ENCODE measurements around the gene OR5AU1.

OR5AU1 gene

DNA sequence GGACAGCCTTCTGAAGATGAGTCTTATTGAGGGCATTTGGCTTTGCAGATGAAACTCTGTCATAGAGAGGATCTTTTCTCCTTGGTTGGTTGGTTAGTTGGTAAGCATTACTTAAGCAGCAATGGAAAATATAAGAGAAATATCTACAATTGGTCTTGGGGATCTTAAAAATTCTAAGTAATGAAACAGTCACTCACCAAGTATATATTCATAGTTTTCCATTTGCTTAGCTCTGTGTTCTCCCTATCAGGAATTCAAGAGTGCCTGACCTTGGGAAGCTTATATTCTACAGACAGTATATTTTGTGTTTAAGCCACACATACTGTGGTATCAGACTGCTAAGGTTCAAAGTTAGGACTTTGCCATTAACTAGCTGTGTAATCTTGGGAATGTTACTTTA, at the start of gene OR5AU1:
OR5AU1 (minus strand) TSS at position 101 of the 400 bp plus-strand sequence. CDS start 191 bp downstream, outside the sequence.
- no peak for DNase-seq (ENCODE audit: low spot score)
- Mint-ChIP-seq H3K4me1 (ENCODE audit: low read depth) (no peaks in the 10 kb centered on the region), H3K27me3 (ENCODE audit: low read depth) (peaks cover 19% of the 10 kb centered on the region), H3K9me3 (no peaks in the 10 kb centered on the region), H3K27ac (no peak within 1 kb of the TSS), H3K4me3 (no peak within 1 kb of the TSS), H3K36me3 (ENCODE audit: low read depth) (no peaks in the 10 kb centered on the region)

GRCh38 chr14:21205026-21205677, 49.3 kb upstream of the OR5AU1 start:
- no peak overlapping the region for H3K4me3 Mint-ChIP-seq

DNA sequence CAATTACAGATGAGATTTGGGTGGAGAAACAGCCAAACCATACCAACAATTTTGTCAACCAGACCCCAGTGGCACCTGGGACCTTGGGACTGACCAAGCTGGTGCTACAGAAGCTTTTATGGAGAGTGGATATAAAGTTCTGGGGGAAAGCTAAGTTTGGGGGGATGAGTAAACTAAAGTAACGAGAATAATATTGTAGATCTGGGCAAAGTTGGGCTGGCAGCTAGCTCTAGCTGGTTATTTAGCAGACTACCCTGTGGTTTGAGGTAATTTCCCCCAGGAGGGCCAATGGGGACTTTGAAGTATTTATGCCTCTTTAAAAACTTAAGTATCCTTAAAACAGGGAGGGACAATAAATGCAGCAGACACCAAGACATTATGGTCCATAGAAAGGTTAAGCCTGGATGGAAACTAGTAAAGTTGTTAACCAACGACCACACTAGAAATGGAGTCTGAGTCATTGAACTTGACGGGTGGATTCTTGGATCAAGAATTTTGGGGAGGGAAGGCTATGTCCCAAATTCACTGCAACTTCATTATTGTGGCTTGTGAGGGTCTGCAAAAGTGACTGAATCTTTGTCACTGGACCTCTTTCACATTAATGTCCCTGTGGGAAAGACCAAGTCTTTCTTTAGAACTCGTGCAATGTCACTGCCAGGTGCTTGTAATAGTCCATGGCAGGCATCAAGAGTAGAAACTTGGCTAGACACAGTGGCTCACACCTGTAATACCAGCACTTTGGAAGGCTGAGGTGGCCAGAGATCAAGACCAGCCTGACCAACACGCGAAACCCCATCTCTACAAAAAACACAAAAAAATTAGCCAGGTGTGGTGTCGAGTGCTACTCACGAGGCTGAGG, 48.5 kb upstream of the OR5AU1 start:
- H3K27ac Mint-ChIP-seq = no peak overlapping the region
- no peaks in the 10 kb centered on the region for H3K9me3 Mint-ChIP-seq
- H3K36me3 Mint-ChIP-seq (ENCODE audit: low read depth) = peaks cover 60% of the 10 kb centered on the region
- no peaks in the 10 kb centered on the region for H3K27me3 Mint-ChIP-seq (ENCODE audit: low read depth)
- H3K4me1 Mint-ChIP-seq (ENCODE audit: low read depth) = no peaks in the 10 kb centered on the region
- H3K4me3 Mint-ChIP-seq = no peak overlapping the region
- no peak for DNase-seq (ENCODE audit: low spot score)

More at GRCh38 chr14:21205026-21205677, 49.3 kb upstream of the OR5AU1 start:
- Mint-ChIP-seq H3K4me1 (ENCODE audit: low read depth) (peaks cover 2% of the 10 kb centered on the region), H3K9me3 (no peaks in the 10 kb centered on the region), H3K27me3 (ENCODE audit: low read depth) (no peaks in the 10 kb centered on the region), H3K27ac (no peak overlapping the region), H3K36me3 (ENCODE audit: low read depth) (peaks cover 67% of the 10 kb centered on the region)
- DNase-seq (ENCODE audit: low spot score) = no peak

DNA sequence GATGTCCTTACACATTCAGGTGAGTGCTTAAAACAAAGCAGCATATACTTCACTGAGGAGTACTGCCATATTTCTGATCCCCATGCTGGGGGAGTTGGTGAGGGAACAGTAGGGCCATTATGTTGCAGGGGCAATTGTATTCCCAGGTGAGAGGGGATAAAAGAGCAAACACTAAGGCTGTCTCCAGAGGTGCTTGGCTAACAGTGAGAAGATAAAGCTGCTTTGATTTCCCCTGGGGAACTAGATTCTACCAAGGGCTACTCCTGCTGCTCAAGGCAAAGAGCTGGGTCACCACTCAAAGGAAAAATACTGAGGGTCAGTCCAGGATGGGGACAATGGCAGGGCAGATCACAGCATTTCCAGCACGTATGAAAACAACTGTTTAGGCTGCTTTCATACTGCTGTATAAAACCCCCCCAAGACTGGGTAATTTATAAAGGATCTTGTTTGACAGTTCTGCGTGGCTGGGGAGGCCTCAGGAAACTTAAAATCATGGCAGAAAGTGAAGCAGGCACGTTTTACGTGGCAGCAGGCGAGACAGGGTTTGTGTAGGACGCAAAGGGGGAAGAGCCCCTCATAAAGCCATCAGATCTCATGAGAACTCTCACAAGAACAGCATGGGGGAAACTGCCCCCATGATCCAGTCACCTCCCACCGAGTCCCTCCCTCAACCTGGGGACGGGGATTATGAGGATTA, 47.8 kb upstream of the OR5AU1 start:
- H3K27me3 Mint-ChIP-seq (ENCODE audit: low read depth) = no peaks in the 10 kb centered on the region
- H3K4me1 Mint-ChIP-seq (ENCODE audit: low read depth) = no peaks in the 10 kb centered on the region
- DNase-seq (ENCODE audit: low spot score) = no peak
- peaks cover 54% of the 10 kb centered on the region for H3K36me3 Mint-ChIP-seq (ENCODE audit: low read depth)
- H3K9me3 Mint-ChIP-seq = no peaks in the 10 kb centered on the region
- peak overlapping the region; percentile 17 for H3K27ac Mint-ChIP-seq
- no peak overlapping the region for H3K4me3 Mint-ChIP-seq

GRCh38 chr14:21202463-21203358, 46.8 kb upstream of the OR5AU1 start:
- DNase-seq (ENCODE audit: low spot score) = no peak
- H3K4me1 Mint-ChIP-seq (ENCODE audit: low read depth) = no peaks in the 10 kb centered on the region
- H3K4me3 Mint-ChIP-seq = no peak overlapping the region
- H3K27ac Mint-ChIP-seq = no peak overlapping the region
- H3K36me3 Mint-ChIP-seq (ENCODE audit: low read depth) = peaks cover 44% of the 10 kb centered on the region
- no peaks in the 10 kb centered on the region for H3K27me3 Mint-ChIP-seq (ENCODE audit: low read depth)
- peaks cover 4% of the 10 kb centered on the region for H3K9me3 Mint-ChIP-seq

- H3K27me3 Mint-ChIP-seq (ENCODE audit: low read depth) = no peaks in the 10 kb centered on the region
- no peak overlapping the region for H3K27ac Mint-ChIP-seq
- H3K9me3 Mint-ChIP-seq = peaks cover 12% of the 10 kb centered on the region
- no peak overlapping the region for H3K4me3 Mint-ChIP-seq
- no peak for DNase-seq (ENCODE audit: low spot score)
- H3K36me3 Mint-ChIP-seq (ENCODE audit: low read depth) = peaks cover 38% of the 10 kb centered on the region
- H3K4me1 Mint-ChIP-seq (ENCODE audit: low read depth) = no peaks in the 10 kb centered on the region
Measured at GRCh38 chr14:21201732-21202462, 46.0 kb upstream of the OR5AU1 start.

DNA sequence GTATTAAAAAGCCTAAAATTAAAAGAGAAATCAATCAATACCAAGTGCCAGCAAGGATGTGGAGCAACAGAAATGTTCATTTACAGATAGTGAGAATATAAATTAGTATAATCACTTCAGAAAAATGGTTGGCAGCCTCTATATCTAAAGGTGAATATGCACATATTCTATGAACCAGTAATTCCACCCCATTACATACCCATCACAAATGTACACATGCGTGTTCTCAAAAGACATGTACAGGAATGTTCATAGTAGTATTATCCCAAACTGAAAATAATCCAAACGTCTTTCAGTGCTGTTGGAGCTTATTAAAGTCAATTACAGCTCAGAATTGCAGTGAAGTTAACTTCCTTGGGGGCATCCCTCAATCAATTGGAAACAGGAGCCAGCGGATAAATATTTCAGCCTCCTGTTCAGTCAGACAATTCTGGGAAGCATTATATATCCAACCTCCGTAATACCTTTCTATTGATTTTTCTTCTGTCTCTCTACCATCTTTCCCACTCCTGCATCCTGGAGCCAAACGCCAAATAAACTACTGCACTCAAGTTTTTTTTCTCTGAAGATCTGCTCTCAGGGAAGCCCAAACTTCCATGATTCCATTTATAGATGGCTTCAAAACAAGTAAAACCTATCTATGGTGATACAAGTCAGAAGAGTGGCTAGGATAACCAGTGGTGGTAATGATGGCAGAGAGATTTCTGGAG, 45.0 kb upstream of the OR5AU1 start:
- Mint-ChIP-seq H3K36me3 (ENCODE audit: low read depth) (peaks cover 30% of the 10 kb centered on the region), H3K27ac (no peak overlapping the region), H3K27me3 (ENCODE audit: low read depth) (no peaks in the 10 kb centered on the region), H3K4me3 (no peak overlapping the region), H3K9me3 (peaks cover 12% of the 10 kb centered on the region), H3K4me1 (ENCODE audit: low read depth) (no peaks in the 10 kb centered on the region)
- DNase-seq (ENCODE audit: low spot score) = no peak

DNA sequence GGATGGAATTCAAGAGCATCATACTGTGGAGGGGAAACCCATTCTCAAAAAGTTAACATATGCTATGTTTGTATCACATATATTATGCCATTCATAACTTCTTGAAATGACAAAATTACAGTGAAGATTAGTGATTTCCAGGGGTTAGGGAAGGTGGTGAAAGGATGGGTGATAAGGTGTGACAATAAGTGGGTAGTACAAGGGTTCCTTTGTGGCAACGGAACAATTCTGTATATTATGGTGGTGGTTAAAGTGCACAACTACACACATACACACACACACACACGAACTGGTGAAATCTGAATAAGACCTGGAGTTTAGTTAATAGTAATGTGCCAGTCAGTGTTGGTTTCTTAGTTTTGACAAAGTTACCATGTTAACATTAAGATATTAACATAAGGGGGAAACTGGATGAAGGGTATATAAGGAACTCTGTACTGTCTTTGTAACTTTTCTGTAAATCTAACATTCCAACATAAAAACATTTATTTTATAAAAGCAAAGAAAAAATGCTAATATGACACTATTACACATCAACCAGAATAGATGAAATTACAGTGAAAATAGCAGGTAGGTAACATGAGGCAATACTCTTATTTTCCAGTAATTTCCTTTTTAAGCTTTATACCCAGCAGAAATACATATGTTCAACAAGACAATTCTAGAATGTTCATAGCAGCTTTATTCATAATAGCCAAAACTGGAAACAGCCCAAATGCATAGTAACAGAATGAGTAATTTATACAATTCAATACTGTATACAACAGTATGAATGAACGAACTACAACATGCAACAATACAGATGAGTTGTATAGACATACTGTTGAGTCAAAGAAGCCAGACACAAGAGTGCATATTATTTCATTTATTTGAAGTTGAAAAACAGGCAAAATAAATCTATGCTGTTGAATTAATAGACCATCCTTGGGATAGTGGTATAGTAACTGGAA, 44.0 kb upstream of the OR5AU1 start:
- no peak overlapping the region for H3K4me3 Mint-ChIP-seq

GRCh38 chr14:21197418-21198205, 41.7 kb upstream of the OR5AU1 start:
- Mint-ChIP-seq H3K9me3 (peaks cover 12% of the 10 kb centered on the region), H3K27me3 (ENCODE audit: low read depth) (peaks cover 20% of the 10 kb centered on the region), H3K4me1 (ENCODE audit: low read depth) (peaks cover 1% of the 10 kb centered on the region), H3K27ac (no peak overlapping the region), H3K36me3 (ENCODE audit: low read depth) (peaks cover 7% of the 10 kb centered on the region), H3K4me3 (no peak overlapping the region)
- DNase-seq (ENCODE audit: low spot score) = no peak

More for the DNA sequence above, 44.0 kb upstream of the OR5AU1 start:
- no peaks in the 10 kb centered on the region for H3K4me1 Mint-ChIP-seq (ENCODE audit: low read depth)
- H3K27me3 Mint-ChIP-seq (ENCODE audit: low read depth) = peaks cover 6% of the 10 kb centered on the region
- H3K36me3 Mint-ChIP-seq (ENCODE audit: low read depth) = peaks cover 21% of the 10 kb centered on the region
- DNase-seq (ENCODE audit: low spot score) = no peak
- no peak overlapping the region for H3K27ac Mint-ChIP-seq
- H3K9me3 Mint-ChIP-seq = peaks cover 12% of the 10 kb centered on the region

GRCh38 chr14:21194597-21194996, 38.7 kb upstream of the OR5AU1 start:
- H3K4me1 Mint-ChIP-seq (ENCODE audit: low read depth) = peaks cover 10% of the 10 kb centered on the region
- H3K4me3 Mint-ChIP-seq = no peak overlapping the region
- peaks cover 12% of the 10 kb centered on the region for H3K9me3 Mint-ChIP-seq
- no peak for DNase-seq (ENCODE audit: low spot score)
- peaks cover 20% of the 10 kb centered on the region for H3K27me3 Mint-ChIP-seq (ENCODE audit: low read depth)
- H3K27ac Mint-ChIP-seq = no peak overlapping the region
- H3K36me3 Mint-ChIP-seq (ENCODE audit: low read depth) = no peaks in the 10 kb centered on the region

DNA sequence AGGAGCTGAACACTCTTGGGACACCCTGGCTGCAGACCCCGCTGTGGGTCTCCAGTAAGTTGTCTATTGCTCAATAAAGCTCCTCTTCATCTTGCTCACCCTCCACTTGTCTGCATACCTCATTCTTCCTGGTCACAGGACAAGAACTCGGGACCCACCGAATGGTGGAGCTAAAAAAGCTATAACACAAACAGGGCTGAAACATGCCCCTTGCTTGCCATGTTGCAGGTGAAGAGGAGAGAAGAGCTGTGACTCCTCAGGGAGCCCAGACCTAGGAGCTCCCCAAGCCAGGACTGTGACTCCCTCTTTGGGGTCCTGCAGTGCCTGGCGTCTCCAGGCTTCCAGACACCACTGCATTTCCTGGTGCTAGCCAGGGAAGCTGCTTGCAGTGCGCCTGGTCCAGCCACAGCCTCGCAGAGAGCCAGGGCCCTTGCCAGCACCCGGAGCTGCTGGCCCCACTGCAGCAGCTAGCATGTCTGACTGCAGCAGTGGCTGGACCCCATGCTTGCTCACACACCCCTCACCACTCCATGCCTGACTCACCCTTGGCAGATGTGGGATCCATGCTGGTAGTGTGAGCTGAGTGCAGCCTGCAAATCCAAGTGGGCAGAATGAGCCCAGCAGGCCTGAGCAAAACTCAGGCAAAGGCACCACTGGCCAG, 37.1 kb upstream of the OR5AU1 start:
- Mint-ChIP-seq H3K27me3 (ENCODE audit: low read depth) (peaks cover 20% of the 10 kb centered on the region), H3K36me3 (ENCODE audit: low read depth) (no peaks in the 10 kb centered on the region), H3K4me3 (peak overlapping the region; percentile 5), H3K4me1 (ENCODE audit: low read depth) (peaks cover 10% of the 10 kb centered on the region), H3K9me3 (peaks cover 11% of the 10 kb centered on the region), H3K27ac (no peak overlapping the region)
- DNase-seq (ENCODE audit: low spot score) = no peak
